Coronary artery (tissue), 2 donors: Measurements from ENCODE around the gene USP22.
A peak's percentile ranks its signal among the peaks of the same experiment; 100 is the strongest.

Source experiments
- DNase-seq: peaks from one replicate; pipeline ENCODE4 v3.0.0-alpha.2; 2017; ENCODE audit warnings: low spot score
- H3K27ac ChIP-seq, 2 donors: fragments of 200-600 bp; sonication (generic); one replicate each; pipeline ENCODE4 v1.5.1; 2016 to 2019
- H3K4me3 ChIP-seq: fragments of 200-600 bp; sonication (generic); 2 replicates; pipeline ENCODE4 v1.5.1; 2016; ENCODE audit warnings: mild to moderate bottlenecking, moderate library complexity
- CTCF ChIP-seq: fragments of 200-600 bp; sonication (generic); IDR thresholded peaks from one replicate; pipeline ENCODE4 v1.5.1; 2019; ENCODE audit warnings: antibody characterized with exemption

The USP22 gene

DNA sequence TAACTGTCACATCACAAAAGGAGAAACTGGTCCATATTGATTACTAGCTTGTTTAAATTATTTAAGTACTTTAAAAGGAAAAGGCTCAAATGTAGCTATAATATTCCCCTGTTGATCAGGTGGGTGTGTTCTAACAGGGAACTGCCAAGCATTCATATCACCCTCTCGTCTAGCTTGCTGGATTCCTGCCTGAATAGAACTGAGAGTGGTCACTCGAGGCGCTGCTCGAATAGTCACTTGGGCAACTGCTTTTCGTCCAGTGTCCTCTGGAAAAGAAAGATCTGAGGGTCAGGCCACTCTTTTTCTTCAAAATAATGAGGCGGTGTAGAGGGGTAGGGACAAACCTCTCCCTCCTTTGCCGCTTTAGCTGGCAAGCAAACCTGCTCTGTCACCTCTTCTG lies 36.4 kb upstream of the USP22 start:
- Histone ChIP-seq H3K27ac (no peak overlapping the region), H3K4me3 (no peak overlapping the region)
- TF ChIP-seq CTCF: no peak
- no peak for DNase-seq

DNA sequence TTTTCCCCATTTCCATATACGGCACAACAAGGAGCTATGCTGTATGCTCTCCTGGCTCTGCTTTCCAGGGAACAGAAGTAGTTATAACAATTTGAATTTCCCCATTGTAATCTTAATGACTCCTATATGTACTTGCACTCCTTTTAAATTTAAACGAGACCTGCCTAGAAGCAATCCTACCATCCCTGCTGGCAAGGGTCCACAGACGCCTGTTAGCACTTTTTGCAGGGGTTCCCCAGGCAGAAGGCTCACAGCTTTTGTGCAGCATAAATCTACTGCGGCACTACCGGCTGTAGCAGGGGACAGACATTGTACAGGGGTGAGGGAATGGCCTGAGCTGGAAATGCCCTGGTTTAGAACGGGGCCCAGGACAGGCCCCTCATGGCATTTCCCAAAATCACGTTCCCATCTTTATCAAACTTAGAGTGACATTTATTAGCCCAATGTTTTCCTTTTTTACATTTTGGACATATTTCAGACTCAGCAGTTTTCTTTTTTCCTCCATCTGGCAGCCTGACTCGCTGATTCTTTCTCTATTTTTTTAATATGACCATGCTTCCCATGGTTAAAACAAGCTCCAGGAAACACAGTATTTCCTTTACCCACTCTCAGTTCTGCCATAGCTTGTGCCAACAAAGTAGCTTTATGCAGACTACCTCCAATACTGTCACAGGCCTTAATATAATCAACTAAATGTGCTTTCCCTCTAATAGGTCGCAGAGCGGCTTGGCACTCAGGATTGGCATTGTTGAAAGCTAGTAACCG lies 35.4 kb upstream of the USP22 start:
- Histone ChIP-seq H3K4me3 (no peak overlapping the region), H3K27ac (no peak overlapping the region)
- DNase-seq: no peak
- no peak for TF ChIP-seq CTCF

- Histone ChIP-seq H3K27ac (no peak overlapping the region), H3K4me3 (no peak overlapping the region)
- DNase-seq: no peak
- TF ChIP-seq CTCF: no peak
These were observed 34.5 kb upstream of the USP22 start for GRCh38 chr17:21077281-21077680.

DNA sequence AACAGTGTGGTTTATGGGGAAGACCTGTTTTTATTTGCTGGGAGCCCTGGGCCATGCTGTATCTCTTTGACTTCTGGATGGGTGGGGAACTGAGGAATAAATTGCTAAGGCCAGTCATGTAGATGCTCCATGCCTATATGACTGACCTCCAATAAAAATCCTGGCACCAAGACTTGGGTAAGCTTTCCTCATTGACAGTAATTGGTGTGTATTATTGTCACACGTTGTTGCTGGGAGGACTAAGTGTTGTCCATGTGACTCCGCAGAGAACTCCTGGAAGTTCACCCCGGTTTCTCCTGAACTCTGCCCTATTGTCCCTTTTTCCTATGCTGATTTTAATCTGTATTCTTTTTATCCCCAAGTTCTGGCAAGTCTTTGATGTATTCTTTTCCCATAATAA lies 33.4 kb upstream of the USP22 start:
- Histone ChIP-seq H3K4me3 (no peak overlapping the region), H3K27ac (no peak overlapping the region)
- TF ChIP-seq CTCF: no peak
- no peak for DNase-seq

- no peak for DNase-seq
These were observed 32.9 kb upstream of the USP22 start for GRCh38 chr17:21075739-21076085.

DNA sequence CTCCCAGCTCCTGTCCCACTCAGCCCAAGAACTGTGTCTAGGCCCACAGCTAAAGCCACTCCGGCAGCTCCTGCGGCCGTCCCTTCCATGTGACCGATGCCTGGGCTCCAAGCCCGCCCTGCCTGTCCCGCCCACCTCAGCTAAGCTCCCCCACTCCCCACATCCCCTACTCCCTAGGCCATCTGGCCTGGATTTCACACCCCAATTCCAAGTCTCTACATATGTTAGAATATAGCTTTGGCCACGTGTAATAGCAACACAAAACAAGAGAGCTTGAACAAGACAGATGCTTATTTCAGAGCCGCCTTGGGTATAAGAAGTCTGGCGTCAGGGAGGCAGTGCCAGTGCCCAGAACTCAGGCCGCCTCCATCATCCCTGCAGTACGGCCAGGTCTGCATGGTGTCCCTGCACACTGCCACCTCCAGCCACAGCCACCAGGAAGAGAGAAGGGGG lies 30.0 kb upstream of the USP22 start:
- Histone ChIP-seq H3K4me3 (no peak overlapping the region), H3K27ac (no peak overlapping the region)
- no peak for DNase-seq
- TF ChIP-seq CTCF: no peak

More at GRCh38 chr17:21075739-21076085, 32.9 kb upstream of the USP22 start:
- Histone ChIP-seq H3K27ac (peak overlapping the region in 1 of 2 donors; percentile 28), H3K4me3 (no peak overlapping the region)
- TF ChIP-seq CTCF: no peak

DNA sequence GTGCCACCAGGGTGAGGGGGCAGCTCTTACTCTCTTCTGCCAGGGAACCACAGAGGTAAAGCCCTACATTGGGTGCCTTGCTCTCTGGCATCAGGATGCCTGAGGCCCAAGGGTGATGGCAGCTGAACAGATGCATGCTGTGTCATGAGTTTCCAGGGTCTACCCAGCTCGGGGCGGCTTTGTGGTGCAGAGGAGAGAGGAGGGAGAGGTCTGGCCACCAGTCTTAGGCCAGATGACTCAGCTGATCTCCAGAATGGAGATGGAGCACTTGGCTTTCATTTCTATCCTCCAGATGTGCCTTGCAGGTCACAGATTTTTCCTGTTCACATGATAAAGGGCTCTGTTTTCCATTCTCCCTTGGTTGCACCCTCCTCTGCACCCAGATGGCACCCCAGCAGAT lies 23.6 kb upstream of the USP22 start:
- DNase-seq: no peak
- H3K4me3 ChIP-seq: no peak overlapping the region
- TF ChIP-seq CTCF: no peak
- H3K27ac ChIP-seq: no peak overlapping the region
